ENCODE measurements around the gene ABT1. TPM values are rescaled to one million over a fixed set of nuclear protein-coding genes. Genes with fewer than 3 reads are reported as not detected.

Gene ABT1
- total RNA-seq, 1 experiment from 2014 or later = 21.6 TPM

- Mint-ChIP-seq H3K36me3 (peaks cover 4% of the 10 kb centered on the region; the same call in 1 of the 2 replicates), H3K9me3 (peaks cover 13% of the 10 kb centered on the region), H3K4me3 (peak overlapping the region; percentile 90), H3K27ac (no peak overlapping the region), H3K4me1 (peaks cover 14% of the 10 kb centered on the region), H3K27me3 (ENCODE audit: low read depth) (peaks cover 21% of the 10 kb centered on the region)
- POLR2A ChIA-PET = interaction anchor here (1.0 kb wide), 1 partner anchor 246 kb away, joined by 3 read pairs; no protein-coding TSS in a partner anchor
- CTCF ChIA-PET = interaction anchor here (0.7 to 7.6 kb wide), 4 partner anchors 17 to 550 kb away, joined by 3 to 181 read pairs (median 6); partner anchors contain the start of gene ABT1
- ATAC-seq (peak; percentile 34), DNase-seq (ENCODE audit: low spot score) (peak; percentile 83)
- TF ChIP-seq EMX1 (CRISPR knock-in tag; IDR thresholded peaks at IDR 0.05) = peak; percentile 70; the same call in 1 of the 2 replicates
- TF ChIP-seq ESRRA (CRISPR knock-in tag; IDR thresholded peaks at IDR 0.05; ENCODE audit: borderline replicate concordance) = no peak
- no peak for TF ChIP-seq SOX15 (CRISPR knock-in tag; IDR thresholded peaks at IDR 0.05)
- no peak for TF ChIP-seq FOXP4 (CRISPR knock-in tag; IDR thresholded peaks at IDR 0.05)
- no peak for TF ChIP-seq ELF4 (CRISPR knock-in tag; IDR thresholded peaks at IDR 0.05; ENCODE audit: low read depth)
- no peak for TF ChIP-seq MLX (CRISPR knock-in tag; IDR thresholded peaks at IDR 0.05)
- 0 out of 2 replicates have a peak, but pooled peaks have one; percentile 56 for TF ChIP-seq HMGXB4 (CRISPR knock-in tag; IDR thresholded peaks at IDR 0.05)
- TF ChIP-seq AFF4 (CRISPR knock-in tag; IDR thresholded peaks at IDR 0.05; ENCODE audit: borderline replicate concordance) = no peak
- peak; percentile 16; the same call in 1 of the 2 replicates for TF ChIP-seq ZNF232 (CRISPR knock-in tag; IDR thresholded peaks at IDR 0.05)
- 0 out of 2 replicates have a peak, but pooled peaks have one; percentile 12 for TF ChIP-seq ZNF425 (CRISPR knock-in tag; conservative IDR thresholded peaks at IDR 0.05)
- TF ChIP-seq JUN (CRISPR knock-in tag; IDR thresholded peaks at IDR 0.05) = no peak
- TF ChIP-seq ZNF532 (CRISPR knock-in tag; IDR thresholded peaks at IDR 0.05; ENCODE audit: borderline replicate concordance) = peak; percentile 84; the same call in 1 of the 2 replicates
- TF ChIP-seq ATF3 (CRISPR knock-in tag; conservative IDR thresholded peaks at IDR 0.05) = no peak
- TF ChIP-seq ERG (CRISPR knock-in tag; IDR thresholded peaks at IDR 0.05) = 0 out of 2 replicates have a peak, but pooled peaks have one; percentile 40
- no peak for TF ChIP-seq RORB (CRISPR knock-in tag; IDR thresholded peaks at IDR 0.05)
Observed at GRCh38 chr6:26576929-26577719, 19.6 kb upstream of the ABT1 start.
